H1 (cell line): ENCODE results near the gene LRRC4C. TPM values are rescaled to one million over a fixed set of nuclear protein-coding genes. Genes with fewer than 3 reads are reported as not detected.

ENCODE experiments used
- CTBP2 ChIP-seq: IDR thresholded peaks from 2 replicates; pipeline ENCODE4 v1.7.0; 2011; ENCODE audit warnings: borderline replicate concordance, mild to moderate bottlenecking, moderate library complexity, mixed read lengths, low read length; ENCODE audit not compliant: insufficient read depth, insufficient read length
- SIN3A ChIP-seq, 2 experiments: IDR thresholded peaks in 1 of 2; conservative IDR thresholded peaks in 1 of 2; 2 replicates each; pipeline ENCODE4 v1.6.1; 2011 to 2012; ENCODE audit warnings: low read length in 2 of 2, improper control_type of control experiment in 1 of 2, low read depth in 1 of 2, mild to moderate bottlenecking in 1 of 2
- polyA plus RNA-seq, 7 experiments: library from polyadenylated mRNA; depleted of rRNA in 3 of 7; stranded (reverse) in 5 of 7; unstranded in 2 of 7; fragments of >200 nt in 5 of 7; fragments of 200-250 nt in 2 of 7; gene quantifications; 1 replicate in 5 of 7; 2 replicates in 1 of 7; 4 replicates in 1 of 7; pipeline versions ENCODE4 v1.2.1 to v1.2.3, GENCODE V29; 2011 to 2013; ENCODE audit warnings: missing spikeins in 2 of 7, mixed read lengths in 2 of 7
- total RNA-seq: library from RNA; stranded (reverse); fragmentation: NEBNext Ultra II Directional; extraction: Animal tissue kit (Norgen Biotek cat#: 25700); gene quantifications from 2 replicates; pipeline ENCODE4 v1.2.1, GENCODE V29; 2021
- TF ChIP-seq, protein P1 (sequence below): IDR thresholded peaks from 2 replicates; pipeline ENCODE4 v1.6.1; 2012; ENCODE audit warnings: low read length, inconsistent platforms
- TF ChIP-seq, protein P2 (sequence below): IDR thresholded peaks from 2 replicates; pipeline ENCODE4 v1.6.1; 2011; ENCODE audit warnings: low read length, improper control_type of control experiment

LRRC4C gene
- total and polyA plus RNA-seq, 2 of the 8 experiments (the other 6 are each of a cell fraction or from before 2014, with no cell fraction given), result 0.23 to 2.2 TPM

DNA sequence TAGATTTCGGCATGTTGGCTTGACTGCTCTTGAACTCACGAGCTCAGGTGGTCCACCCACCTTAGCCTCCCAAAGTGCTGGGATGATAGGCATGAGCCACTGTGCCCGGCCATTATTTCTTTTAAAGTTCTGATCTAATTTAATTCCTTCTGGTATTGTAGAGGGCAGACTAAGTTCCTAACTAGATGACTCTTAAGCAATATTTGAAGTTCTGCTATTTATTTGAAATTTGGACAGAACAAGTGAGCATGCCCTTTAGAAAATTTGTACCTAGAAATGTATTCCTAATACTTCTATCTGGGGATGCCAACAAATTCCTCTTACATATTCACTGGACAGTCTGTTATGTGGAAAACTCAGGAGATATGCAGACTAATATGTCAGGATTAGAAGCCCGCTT lies 746.4 kb downstream of the LRRC4C start (continued):
- TF ChIP-seq, protein P1, sequence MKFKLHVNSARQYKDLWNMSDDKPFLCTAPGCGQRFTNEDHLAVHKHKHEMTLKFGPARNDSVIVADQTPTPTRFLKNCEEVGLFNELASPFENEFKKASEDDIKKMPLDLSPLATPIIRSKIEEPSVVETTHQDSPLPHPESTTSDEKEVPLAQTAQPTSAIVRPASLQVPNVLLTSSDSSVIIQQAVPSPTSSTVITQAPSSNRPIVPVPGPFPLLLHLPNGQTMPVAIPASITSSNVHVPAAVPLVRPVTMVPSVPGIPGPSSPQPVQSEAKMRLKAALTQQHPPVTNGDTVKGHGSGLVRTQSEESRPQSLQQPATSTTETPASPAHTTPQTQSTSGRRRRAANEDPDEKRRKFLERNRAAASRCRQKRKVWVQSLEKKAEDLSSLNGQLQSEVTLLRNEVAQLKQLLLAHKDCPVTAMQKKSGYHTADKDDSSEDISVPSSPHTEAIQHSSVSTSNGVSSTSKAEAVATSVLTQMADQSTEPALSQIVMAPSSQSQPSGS, result no peak
- TF ChIP-seq CTBP2 (no peak), SIN3A (conservative IDR thresholded peaks at IDR 0.05 in 1 of 2, IDR thresholded peaks at IDR 0.05 in 1 of 2; ENCODE audit: low read depth in 1 of 2, low read length in 2 of 2) (no peak)
- TF ChIP-seq, protein P2, sequence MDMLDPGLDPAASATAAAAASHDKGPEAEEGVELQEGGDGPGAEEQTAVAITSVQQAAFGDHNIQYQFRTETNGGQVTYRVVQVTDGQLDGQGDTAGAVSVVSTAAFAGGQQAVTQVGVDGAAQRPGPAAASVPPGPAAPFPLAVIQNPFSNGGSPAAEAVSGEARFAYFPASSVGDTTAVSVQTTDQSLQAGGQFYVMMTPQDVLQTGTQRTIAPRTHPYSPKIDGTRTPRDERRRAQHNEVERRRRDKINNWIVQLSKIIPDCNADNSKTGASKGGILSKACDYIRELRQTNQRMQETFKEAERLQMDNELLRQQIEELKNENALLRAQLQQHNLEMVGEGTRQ, result no peak
- TF ChIP-seq, all 59 proteins: peak for 0
